Measurements from ENCODE around the gene RAB3GAP2. TPM values are rescaled to one million over a fixed set of nuclear protein-coding genes. Genes with fewer than 3 reads are reported as not detected.
"Not testable (repeated sequence)": the region's sequence is repeated elsewhere in the genome, so short reads cannot be mapped to it uniquely, and the experiment has no call there.

The RAB3GAP2 gene
- total and polyA plus RNA-seq, 2 donors (not counting 1 experiment from before 2014, with no cell fraction given): 16.9 to 70.5 TPM

- ATAC-seq (ENCODE audit: low read depth) (no peak), DNase-seq (no peak)
- peaks cover 5 to 21% of the 10 kb centered on the region in 2 experiments for H3K36me3 ChIP-seq (replicated peaks in 1 of 2; ENCODE audit: control extremely low read depth in 1 of 2, control insufficient read depth in 1 of 2, extremely low read depth in 1 of 2, insufficient read depth in 2 of 2, low read length in 1 of 2)
- peaks cover 0 to 10% of the 10 kb centered on the region in 2 donors for H3K4me1 ChIP-seq (ENCODE audit: control insufficient read depth in 2 of 2, insufficient read depth in 2 of 2, low read length in 2 of 2)
- peaks cover 8 to 30% (median 22%) of the 10 kb centered on the region in 3 donors for H3K9me3 ChIP-seq (ENCODE audit: control extremely low read depth in 1 of 3, control insufficient read depth in 2 of 3, insufficient read depth in 1 of 3, low read length in 2 of 3)
- no peak overlapping the region for H3K4me3 Mint-ChIP-seq
- H3K9ac ChIP-seq (ENCODE audit: low read length): no peak overlapping the region
- POLR2A ChIA-PET: no interaction called here
- 100% methylated on average over 1 of the region's 1 CpG for WGBS (ENCODE audit: insufficient coverage)
- H3K27me3 Mint-ChIP-seq: no peaks in the 10 kb centered on the region
- no peaks in the 10 kb centered on the region for H4K20me1 ChIP-seq (ENCODE audit: control insufficient read depth, insufficient read depth, low read length, poor library complexity, severe bottlenecking)
- H3K79me2 ChIP-seq (ENCODE audit: control insufficient read depth, insufficient read depth, low read length): peaks cover 59% of the 10 kb centered on the region
- no peak overlapping the region for H3K4me3 ChIP-seq (ENCODE audit: control extremely low read depth in 1 of 5, extremely low read depth in 1 of 5, insufficient read depth in 1 of 5, low read depth in 2 of 5, low read length in 4 of 5)
- H3K4me1 Mint-ChIP-seq: peaks cover 30% of the 10 kb centered on the region
- TF ChIP-seq EZH2 (IDR thresholded peaks at IDR 0.05; ENCODE audit: borderline replicate concordance, insufficient read depth, low read depth, low read length, poor library complexity, severe bottlenecking) (no peak), CTCF (IDR thresholded peaks at IDR 0.05) (no peak)
- CTCF ChIA-PET: interaction anchor here (0.6 kb wide), 1 partner anchor 38 kb away, joined by 3 read pairs; no protein-coding TSS in a partner anchor
- H3K27me3 ChIP-seq (replicated peaks in 1 of 4; ENCODE audit: control extremely low read depth in 1 of 4, control insufficient read depth in 3 of 4, insufficient read depth in 4 of 4, low read length in 3 of 4): no peaks in the 10 kb centered on the region
- no peak overlapping the region for H3K4me2 ChIP-seq (replicated peaks; ENCODE audit: low read depth, low read length, poor library complexity, severe bottlenecking)
- H3K27ac ChIP-seq (ENCODE audit: low read length in 2 of 2): no peak overlapping the region
- intact Hi-C loops (cut with micrococcal nuclease): no loop called here
- H3K9me3 Mint-ChIP-seq (ENCODE audit: insufficient read depth): peaks cover 14% of the 10 kb centered on the region
- H2AFZ ChIP-seq (ENCODE audit: insufficient read depth, low read depth, low read length, poor library complexity, severe bottlenecking): no peak overlapping the region
- H3K27ac Mint-ChIP-seq: no peak overlapping the region
These were observed 22.7 kb downstream of the RAB3GAP2 start for GRCh38 chr1:220249522-220249921.

GRCh38 chr1:220248715-220249265, 23.5 kb downstream of the RAB3GAP2 start:
- CTCF ChIA-PET: interaction anchor here (0.5 kb wide), 1 partner anchor 47 kb away, joined by 3 read pairs; no protein-coding TSS in a partner anchor
- H3K27me3 Mint-ChIP-seq: not testable (repeated sequence)

GRCh38 chr1:220245900-220246299, 26.4 kb downstream of the RAB3GAP2 start:
- Histone ChIP-seq H3K79me2 (ENCODE audit: control insufficient read depth, insufficient read depth, low read length) (peaks cover 69% of the 10 kb centered on the region), H3K9me3 (ENCODE audit: control extremely low read depth in 1 of 3, control insufficient read depth in 2 of 3, insufficient read depth in 1 of 3, low read length in 2 of 3) (peaks cover 8 to 22% (median 22%) of the 10 kb centered on the region in 3 donors), H3K36me3 (replicated peaks in 1 of 2; ENCODE audit: control extremely low read depth in 1 of 2, control insufficient read depth in 1 of 2, extremely low read depth in 1 of 2, insufficient read depth in 2 of 2, low read length in 1 of 2) (peaks cover 2 to 14% of the 10 kb centered on the region in 2 experiments), H3K4me1 (ENCODE audit: control insufficient read depth in 2 of 2, insufficient read depth in 2 of 2, low read length in 2 of 2) (peaks cover 0 to 18% of the 10 kb centered on the region in 2 donors)
- H3K9ac ChIP-seq (ENCODE audit: low read length); intact Hi-C loops (cut with micrococcal nuclease); H3K27ac ChIP-seq (ENCODE audit: low read length in 2 of 2); POLR2A ChIA-PET; H3K27me3 ChIP-seq (replicated peaks in 1 of 4; ENCODE audit: control extremely low read depth in 1 of 4, control insufficient read depth in 3 of 4, insufficient read depth in 4 of 4, low read length in 3 of 4); CTCF ChIA-PET; H3K27me3 Mint-ChIP-seq; H3K4me3 ChIP-seq (ENCODE audit: control extremely low read depth in 1 of 5, extremely low read depth in 1 of 5, insufficient read depth in 1 of 5, low read depth in 2 of 5, low read length in 4 of 5); H3K4me2 ChIP-seq (replicated peaks; ENCODE audit: low read depth, low read length, poor library complexity, severe bottlenecking); H3K27ac Mint-ChIP-seq; H3K4me3 Mint-ChIP-seq; ATAC-seq (ENCODE audit: low read depth); DNase-seq; H2AFZ ChIP-seq (ENCODE audit: insufficient read depth, low read depth, low read length, poor library complexity, severe bottlenecking); H4K20me1 ChIP-seq (ENCODE audit: control insufficient read depth, insufficient read depth, low read length, poor library complexity, severe bottlenecking): not testable (repeated sequence)
- WGBS (ENCODE audit: insufficient coverage): 100% methylated on average over 1 of the region's 6 CpGs
- peaks cover 12% of the 10 kb centered on the region for H3K9me3 Mint-ChIP-seq (ENCODE audit: insufficient read depth)
- peaks cover 35% of the 10 kb centered on the region for H3K4me1 Mint-ChIP-seq

More at GRCh38 chr1:220248715-220249265, 23.5 kb downstream of the RAB3GAP2 start:
- H3K9me3 Mint-ChIP-seq (ENCODE audit: insufficient read depth): peaks cover 14% of the 10 kb centered on the region
- H3K9me3 ChIP-seq (ENCODE audit: control extremely low read depth in 1 of 3, control insufficient read depth in 2 of 3, insufficient read depth in 1 of 3, low read length in 2 of 3): peaks cover 8 to 30% (median 22%) of the 10 kb centered on the region in 3 donors
- H3K27me3 ChIP-seq (replicated peaks in 1 of 4; ENCODE audit: control extremely low read depth in 1 of 4, control insufficient read depth in 3 of 4, insufficient read depth in 4 of 4, low read length in 3 of 4); ATAC-seq (ENCODE audit: low read depth); DNase-seq; POLR2A ChIA-PET; H3K4me3 Mint-ChIP-seq; H3K4me3 ChIP-seq (ENCODE audit: control extremely low read depth in 1 of 5, extremely low read depth in 1 of 5, insufficient read depth in 1 of 5, low read depth in 2 of 5, low read length in 4 of 5); H2AFZ ChIP-seq (ENCODE audit: insufficient read depth, low read depth, low read length, poor library complexity, severe bottlenecking); H3K27ac ChIP-seq (ENCODE audit: low read length in 2 of 2); H3K27ac Mint-ChIP-seq; H4K20me1 ChIP-seq (ENCODE audit: control insufficient read depth, insufficient read depth, low read length, poor library complexity, severe bottlenecking); intact Hi-C loops (cut with micrococcal nuclease); H3K9ac ChIP-seq (ENCODE audit: low read length); H3K4me2 ChIP-seq (replicated peaks; ENCODE audit: low read depth, low read length, poor library complexity, severe bottlenecking): not testable (repeated sequence)
- peaks cover 0 to 14% of the 10 kb centered on the region in 2 donors for H3K4me1 ChIP-seq (ENCODE audit: control insufficient read depth in 2 of 2, insufficient read depth in 2 of 2, low read length in 2 of 2)
- 90% methylated on average over 2 of the region's 3 CpGs for WGBS (ENCODE audit: insufficient coverage)
- H3K36me3 ChIP-seq (replicated peaks in 1 of 2; ENCODE audit: control extremely low read depth in 1 of 2, control insufficient read depth in 1 of 2, extremely low read depth in 1 of 2, insufficient read depth in 2 of 2, low read length in 1 of 2): peaks cover 5 to 21% of the 10 kb centered on the region in 2 experiments
- peaks cover 31% of the 10 kb centered on the region for H3K4me1 Mint-ChIP-seq
- peaks cover 66% of the 10 kb centered on the region for H3K79me2 ChIP-seq (ENCODE audit: control insufficient read depth, insufficient read depth, low read length)

Measured in B cell (primary cell).